Transverse colon (tissue), 4 donors: ENCODE measurements around the gene CLCN1. TPM values are rescaled to one million over a fixed set of nuclear protein-coding genes. Genes with fewer than 3 reads are reported as not detected.

ENCODE experiments used
- DNase-seq: peaks from one replicate; pipeline ENCODE4 v3.0.0-alpha.2; 2019
- H3K27ac ChIP-seq, 4 donors: fragments of 200-600 bp; sonication (generic); 2 replicates each; pipeline ENCODE4 v1.5.1; 2016 to 2018; ENCODE audit warnings: inconsistent platforms in 4 of 4
- H3K27me3 ChIP-seq: fragments of 200-600 bp; sonication (generic); 2 replicates; pipeline ENCODE4 v1.5.1; 2017; ENCODE audit warnings: inconsistent platforms
- H3K36me3 ChIP-seq, 4 donors: fragments of 200-600 bp; sonication (generic); 2 replicates each; pipeline ENCODE4 v1.5.1; 2017 to 2019; ENCODE audit warnings: inconsistent platforms in 4 of 4
- H3K4me1 ChIP-seq, 4 donors: fragments of 200-600 bp; sonication (generic); 2 replicates each; pipeline ENCODE4 v1.5.1; 2017 to 2020; ENCODE audit warnings: inconsistent platforms in 4 of 4
- H3K4me3 ChIP-seq, 4 donors: fragments of 200-600 bp; sonication (generic); 1 replicate in 1 of 4; 2 replicates in 3 of 4; pipeline versions ENCODE4 v1.5.1 to v1.6.1; 2017 to 2019; ENCODE audit warnings: inconsistent platforms in 4 of 4
- H3K9me3 ChIP-seq, 2 donors: fragments of 200-600 bp; sonication (generic); 2 replicates each; pipeline ENCODE4 v1.5.1; 2017 to 2019; ENCODE audit warnings: inconsistent platforms in 2 of 2
- EP300 ChIP-seq: sonication (generic); formaldehyde crosslinking; IDR thresholded peaks from one replicate; pipeline ENCODE4 v1.6.1; 2017; ENCODE audit warnings: antibody characterized with exemption, low read depth
- POLR2A ChIP-seq: fragments of 450-650 bp; IDR thresholded peaks from one replicate; pipeline ENCODE4 v1.6.1; 2016; ENCODE audit warnings: antibody characterized with exemption, mild to moderate bottlenecking, moderate library complexity
- POLR2AphosphoS5 ChIP-seq, 3 donors: sonication (generic); formaldehyde crosslinking; IDR thresholded peaks; one replicate each; pipeline ENCODE4 v1.6.1; 2016; ENCODE audit warnings: antibody characterized with exemption in 3 of 3
- WGBS, 2 donors: methylation state at CpG; one replicate each; pipeline ENCODE4 v1.1.5; 2018; ENCODE audit warnings: low coverage in 1 of 2; 5-methylcytosine and 5-hydroxymethylcytosine counted together
- in situ Hi-C, 4 donors: fragments of 200-750 bp; cut with MboI; loops; one replicate each; pipeline versions ENCODE4 v1.15.0 to v1.15.1; 2017; ENCODE audit warnings: low sequenced_read_pairs in 3 of 4, low pct_ligation_motif_present in 1 of 4, low pct_unique_long_range_greater_than_20kb in 1 of 4
- intact Hi-C: fragments of 100-400 bp; cut with DNase I; formaldehyde crosslinking; loops from one replicate; pipeline ENCODE4 v1.15.1; 2023; ENCODE audit warnings: low total_unique reads
- total RNA-seq, 4 donors: library from RNA; depleted of rRNA; stranded (reverse); fragments of >200 nt; gene quantifications; one replicate each; pipeline ENCODE4 v1.1.0, GENCODE V29; 2016
- TF ChIP-seq, protein P1 (sequence below), 5 experiments: fragments of 200-600 bp in 3 of 5; fragments of 450-650 bp in 2 of 5; sonication (generic) in 3 of 5; IDR thresholded peaks; 1 replicate in 2 of 5; 2 replicates in 3 of 5; pipeline ENCODE4 v1.5.1; 2016 to 2017; ENCODE audit warnings: antibody characterized with exemption in 5 of 5, inconsistent platforms in 3 of 5, mild to moderate bottlenecking in 2 of 5, moderate library complexity in 1 of 5

CLCN1 gene
- total RNA-seq, 4 donors from 2014 or later: not detected

DNA sequence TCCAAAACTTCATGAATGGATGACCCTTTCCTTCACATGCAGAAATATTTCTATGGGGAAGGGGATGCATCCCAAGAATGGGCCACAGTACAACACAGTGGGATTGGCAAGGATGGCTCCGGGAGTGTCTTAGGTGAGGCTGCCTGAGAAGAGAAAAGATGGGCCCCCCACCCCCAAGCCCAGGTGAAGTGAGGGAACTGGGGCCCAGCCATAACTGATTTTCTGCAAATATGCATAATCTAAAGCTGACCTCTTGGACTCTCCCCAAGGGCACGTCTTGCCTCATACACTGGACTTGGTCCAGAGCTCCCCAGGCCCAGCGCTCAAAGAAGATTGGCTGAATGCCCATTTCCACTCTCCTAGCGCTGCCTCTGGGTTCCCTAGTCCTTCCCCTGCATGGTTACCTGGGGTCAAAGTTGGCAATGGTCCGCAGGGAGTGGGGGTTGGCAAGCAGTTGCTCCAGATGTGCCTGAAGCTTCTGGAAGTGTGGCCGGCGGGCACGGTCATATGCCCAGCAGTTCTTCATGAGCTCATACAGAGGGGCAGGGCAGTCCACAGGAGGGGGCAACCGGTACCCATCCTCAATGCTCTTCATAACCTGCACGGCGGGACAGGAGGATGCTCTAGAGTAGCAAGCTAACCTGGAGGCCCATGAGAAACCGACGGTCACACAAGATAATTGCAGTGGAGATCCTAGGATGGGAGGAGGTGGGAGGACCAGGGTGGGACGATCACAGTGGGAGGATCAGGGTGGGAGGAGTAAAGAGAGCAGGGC, 77.5 kb downstream of the CLCN1 start:
- intact Hi-C loops: no loop called here
- Histone ChIP-seq H3K4me1 (peaks cover 10 to 32% (median 24%) of the 10 kb centered on the region in 4 donors), H3K36me3 (peaks cover 0 to 2% (median 0%) of the 10 kb centered on the region in 4 donors), H3K27ac (peak overlapping the region in 2 of 4 donors; percentile 93 to 99), H3K27me3 (no peaks in the 10 kb centered on the region), H3K9me3 (no peaks in the 10 kb centered on the region), H3K4me3 (no peak overlapping the region)
- TF ChIP-seq, protein P1, sequence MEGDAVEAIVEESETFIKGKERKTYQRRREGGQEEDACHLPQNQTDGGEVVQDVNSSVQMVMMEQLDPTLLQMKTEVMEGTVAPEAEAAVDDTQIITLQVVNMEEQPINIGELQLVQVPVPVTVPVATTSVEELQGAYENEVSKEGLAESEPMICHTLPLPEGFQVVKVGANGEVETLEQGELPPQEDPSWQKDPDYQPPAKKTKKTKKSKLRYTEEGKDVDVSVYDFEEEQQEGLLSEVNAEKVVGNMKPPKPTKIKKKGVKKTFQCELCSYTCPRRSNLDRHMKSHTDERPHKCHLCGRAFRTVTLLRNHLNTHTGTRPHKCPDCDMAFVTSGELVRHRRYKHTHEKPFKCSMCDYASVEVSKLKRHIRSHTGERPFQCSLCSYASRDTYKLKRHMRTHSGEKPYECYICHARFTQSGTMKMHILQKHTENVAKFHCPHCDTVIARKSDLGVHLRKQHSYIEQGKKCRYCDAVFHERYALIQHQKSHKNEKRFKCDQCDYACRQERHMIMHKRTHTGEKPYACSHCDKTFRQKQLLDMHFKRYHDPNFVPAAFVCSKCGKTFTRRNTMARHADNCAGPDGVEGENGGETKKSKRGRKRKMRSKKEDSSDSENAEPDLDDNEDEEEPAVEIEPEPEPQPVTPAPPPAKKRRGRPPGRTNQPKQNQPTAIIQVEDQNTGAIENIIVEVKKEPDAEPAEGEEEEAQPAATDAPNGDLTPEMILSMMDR (IDR thresholded peaks at IDR 0.05): no peak
- TF ChIP-seq EP300 (no peak), POLR2AphosphoS5 (IDR thresholded peaks at IDR 0.05) (no peak), POLR2A (no peak)
- in situ Hi-C loops: no loop called here
- WGBS, 2 donors: 84 to 90% methylated on average over 7 to 14 of the region's 14 CpGs
- no peak for DNase-seq

DNA sequence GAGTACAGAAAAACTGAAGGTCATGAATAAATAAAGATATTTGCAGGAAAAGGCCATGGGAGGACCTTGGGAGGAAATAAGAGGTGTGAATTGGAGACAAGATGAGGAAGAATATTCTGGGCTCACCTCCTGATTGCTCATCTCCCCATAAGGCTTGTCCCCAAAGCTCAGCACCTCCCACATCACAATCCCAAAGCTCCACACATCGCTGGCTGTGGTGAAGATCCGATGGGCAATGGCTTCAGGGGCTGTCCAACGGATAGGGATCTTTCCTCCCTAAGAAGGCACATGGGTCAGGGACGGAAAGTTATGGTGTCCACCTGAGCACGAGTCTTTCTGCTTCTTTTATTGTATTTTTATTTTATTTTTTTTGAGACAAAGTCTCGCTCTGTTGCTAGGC, 78.2 kb downstream of the CLCN1 start:
- DNase-seq: no peak
- intact Hi-C loops: no loop called here
- no peak overlapping the region for H3K4me3 ChIP-seq
- WGBS, 2 donors: 91 to 95% methylated on average over 3 to 6 of the region's 6 CpGs
- H3K27ac ChIP-seq: no peak overlapping the region
- in situ Hi-C loops: no loop called here
- no peaks in the 10 kb centered on the region for H3K9me3 ChIP-seq
- TF ChIP-seq POLR2AphosphoS5 (IDR thresholded peaks at IDR 0.05): no peak
- TF ChIP-seq POLR2A: no peak
- TF ChIP-seq, protein P1 (IDR thresholded peaks at IDR 0.05): no peak
- no peak for TF ChIP-seq EP300
- H3K36me3 ChIP-seq: no peaks in the 10 kb centered on the region
- H3K27me3 ChIP-seq: no peaks in the 10 kb centered on the region
- H3K4me1 ChIP-seq: peaks cover 10 to 29% (median 24%) of the 10 kb centered on the region in 4 donors

DNA sequence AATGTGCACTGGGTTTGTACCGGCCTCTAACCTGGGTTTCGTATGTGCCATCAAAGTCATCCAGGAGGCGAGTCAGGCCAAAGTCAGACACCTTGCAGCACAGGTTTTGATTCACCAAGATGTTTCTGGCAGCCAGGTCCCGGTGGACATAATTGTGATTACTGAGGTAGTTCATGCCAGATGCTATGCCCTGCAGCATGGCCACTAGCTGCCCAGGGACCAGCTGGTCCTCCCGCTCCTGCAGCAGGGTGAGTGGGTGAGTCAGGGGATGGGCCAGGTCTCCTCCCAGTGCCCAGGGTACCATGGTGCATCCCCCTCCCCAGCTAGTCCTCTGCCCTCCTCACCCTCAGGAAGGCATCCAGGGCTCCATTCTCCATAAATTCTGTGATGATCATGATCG, 78.9 kb downstream of the CLCN1 start:
- in situ Hi-C loops: no loop called here
- DNase-seq: no peak
- 91% methylated on average over 6 of the region's 6 CpGs; no CpG with 5 or more reads in 1 of the 2 donors for WGBS, 2 donors

More for the DNA sequence above, 78.9 kb downstream of the CLCN1 start:
- H3K4me3 ChIP-seq: no peak overlapping the region
- intact Hi-C loops: no loop called here
- H3K36me3 ChIP-seq: no peaks in the 10 kb centered on the region
- H3K27ac ChIP-seq: no peak overlapping the region
- TF ChIP-seq POLR2A: no peak
- no peak for TF ChIP-seq EP300
- TF ChIP-seq POLR2AphosphoS5 (IDR thresholded peaks at IDR 0.05): no peak
- TF ChIP-seq, protein P1 (IDR thresholded peaks at IDR 0.05): no peak
- no peaks in the 10 kb centered on the region for H3K9me3 ChIP-seq
- no peaks in the 10 kb centered on the region for H3K27me3 ChIP-seq
- H3K4me1 ChIP-seq: peaks cover 10 to 29% (median 24%) of the 10 kb centered on the region in 4 donors
